GM23338 (cell line): ENCODE data around the gene MIER1. TPM values are rescaled to one million over a fixed set of nuclear protein-coding genes. Genes with fewer than 3 reads are reported as not detected.
A peak's percentile ranks its signal among the peaks of the same experiment; 100 is the strongest.

ENCODE experiments used
- ATAC-seq: fragments of 200-7000 bp; cut with Tn5 transposase; 3 replicates; pipeline ENCODE4 v1.9.1; 2020
- DNase-seq: peaks from one replicate; pipeline ENCODE4 v3.0.0-alpha.2; 2015; ENCODE audit warnings: low spot score
- H2AFZ ChIP-seq: fragments of 200-600 bp; sonication (generic); 2 replicates; pipeline ENCODE4 v1.8.0; 2016; ENCODE audit warnings: antibody characterized with exemption, mild to moderate bottlenecking, moderate library complexity
- H3F3A ChIP-seq: fragments of 200-600 bp; sonication (generic); replicated peaks from 2 replicates; pipeline ENCODE4 v1.8.0; 2017; ENCODE audit warnings: antibody characterized with exemption, mixed run types, low read depth
- H3K27ac ChIP-seq: fragments of 200-600 bp; sonication (generic); 2 replicates; pipeline ENCODE4 v1.6.1; 2016; ENCODE audit warnings: low read depth
- H3K27me3 ChIP-seq: fragments of 200-600 bp; sonication (generic); 2 replicates; pipeline ENCODE4 v1.8.0; 2016; ENCODE audit warnings: mild to moderate bottlenecking, mixed run types, moderate library complexity; ENCODE audit not compliant: insufficient read depth
- H3K36me3 ChIP-seq: fragments of 200-600 bp; sonication (generic); 2 replicates; pipeline ENCODE4 v1.8.0; 2016; ENCODE audit warnings: mild to moderate bottlenecking; ENCODE audit not compliant: insufficient read depth
- H3K4me1 ChIP-seq: fragments of 200-600 bp; sonication (generic); 2 replicates; pipeline ENCODE4 v1.8.0; 2016; ENCODE audit warnings: mild to moderate bottlenecking, moderate library complexity; ENCODE audit not compliant: insufficient read depth
- H3K4me2 ChIP-seq: fragments of 200-600 bp; sonication (generic); 2 replicates; pipeline ENCODE4 v1.7.1; 2017; ENCODE audit warnings: mixed run types
- H3K4me3 ChIP-seq: fragments of 200-600 bp; sonication (generic); 2 replicates; pipeline ENCODE4 v1.6.1; 2016; ENCODE audit warnings: mixed run types
- H3K79me2 ChIP-seq: fragments of 200-600 bp; sonication (generic); replicated peaks from 2 replicates; pipeline ENCODE4 v1.8.0; 2017; ENCODE audit warnings: mild to moderate bottlenecking; ENCODE audit not compliant: insufficient read depth
- H3K9me2 ChIP-seq: fragments of 200-600 bp; sonication (generic); 2 replicates; pipeline ENCODE4 v1.8.0; 2017; ENCODE audit not compliant: insufficient read depth
- H4K20me1 ChIP-seq: fragments of 200-600 bp; sonication (generic); replicated peaks from 2 replicates; pipeline ENCODE4 v1.8.0; 2017; ENCODE audit warnings: mild to moderate bottlenecking; ENCODE audit not compliant: insufficient read depth
- H3K27ac Mint-ChIP-seq: 2 replicates; pipeline ENCODE4 v1.8.0; 2020; ENCODE audit warnings: inconsistent platforms, mild to moderate bottlenecking, moderate library complexity, mixed read lengths
- H3K27me3 Mint-ChIP-seq: 3 replicates; pipeline ENCODE4 v1.8.0; 2022; ENCODE audit warnings: low read depth, mild to moderate bottlenecking, moderate library complexity, mixed read lengths, inconsistent platforms; ENCODE audit not compliant: insufficient read depth, poor library complexity
- H3K36me3 Mint-ChIP-seq: 3 replicates; pipeline ENCODE4 v1.8.0; 2021; ENCODE audit warnings: low read depth, mild to moderate bottlenecking, inconsistent platforms, moderate library complexity, mixed read lengths
- H3K4me1 Mint-ChIP-seq: 3 replicates; pipeline ENCODE4 v1.8.0; 2020; ENCODE audit warnings: mild to moderate bottlenecking, inconsistent platforms, mixed read lengths
- H3K4me3 Mint-ChIP-seq: 3 replicates; pipeline ENCODE4 v1.8.0; 2021; ENCODE audit warnings: moderate library complexity, mild to moderate bottlenecking, inconsistent platforms, mixed read lengths
- H3K9me3 Mint-ChIP-seq: 3 replicates; pipeline ENCODE4 v1.8.0; 2020; ENCODE audit warnings: moderate library complexity, mild to moderate bottlenecking, inconsistent platforms, mixed read lengths
- CREB1 ChIP-seq: fragments of 250-450 bp; sonication (Bioruptor Pico); IDR thresholded peaks from 2 replicates; pipeline ENCODE4 v1.5.0; 2020; ENCODE audit warnings: low read depth, mild to moderate bottlenecking, moderate library complexity
- CTCF ChIP-seq, 2 experiments: fragments of 200-600 bp in 1 of 2; sonication (generic) in 1 of 2; conservative IDR thresholded peaks; 2 replicates each; pipeline versions ENCODE4 v1.5.1 to v1.6.1; 2016 to 2017; ENCODE audit warnings: antibody characterized with exemption in 2 of 2, low read depth in 2 of 2, mild to moderate bottlenecking in 2 of 2, moderate library complexity in 1 of 2
- EZH2 ChIP-seq: fragments of 200-600 bp; sonication (generic); IDR thresholded peaks from one replicate; pipeline ENCODE4 v1.8.0; 2017; ENCODE audit warnings: antibody characterized with exemption, mild to moderate bottlenecking, low read depth; ENCODE audit not compliant: unreplicated experiment
- EZH2phosphoT487 ChIP-seq: fragments of 200-600 bp; sonication (generic); IDR thresholded peaks from one replicate; pipeline ENCODE4 v1.8.1; 2018; ENCODE audit warnings: antibody characterized with exemption; ENCODE audit not compliant: unreplicated experiment
- JUNB ChIP-seq: IDR thresholded peaks from one replicate; pipeline ENCODE4 v1.6.1; 2016; ENCODE audit warnings: antibody characterized with exemption; ENCODE audit not compliant: unreplicated experiment
- NANOG ChIP-seq: IDR thresholded peaks from 2 replicates; pipeline ENCODE4 v1.6.1; 2016; ENCODE audit warnings: antibody characterized with exemption, borderline replicate concordance
- POLR2AphosphoS5 ChIP-seq: IDR thresholded peaks from 2 replicates; pipeline ENCODE4 v1.6.1; 2016; ENCODE audit warnings: antibody characterized with exemption, low read depth
- REST ChIP-seq: IDR thresholded peaks from one replicate; pipeline ENCODE4 v1.6.1; 2018; ENCODE audit warnings: antibody characterized with exemption; ENCODE audit not compliant: unreplicated experiment
- STAT1 ChIP-seq: IDR thresholded peaks from one replicate; pipeline ENCODE4 v1.6.1; 2016; ENCODE audit warnings: antibody characterized with exemption; ENCODE audit not compliant: unreplicated experiment
- ZNF114 ChIP-seq: fragments of 250-450 bp; sonication (Bioruptor Pico); IDR thresholded peaks from 2 replicates; pipeline ENCODE4 v1.5.0; 2020; ENCODE audit warnings: mild to moderate bottlenecking, moderate library complexity
- ZNF331 ChIP-seq: fragments of 250-450 bp; sonication (Bioruptor Pico); IDR thresholded peaks from 2 replicates; pipeline ENCODE4 v1.5.0; 2020; ENCODE audit warnings: low read depth, mild to moderate bottlenecking, moderate library complexity
- polyA plus RNA-seq: library from polyadenylated mRNA; unstranded; fragments of >200 nt; fragmentation: Nextera tagmentation; extraction: Ambion mirVana; gene quantifications from 2 replicates; pipeline ENCODE4 v1.2.1, GENCODE V29; 2016
- total RNA-seq: library from RNA; depleted of rRNA; stranded (reverse); fragments of >200 nt; shearing (Covaris generic); gene quantifications from 2 replicates; pipeline ENCODE4 v1.2.3, GENCODE V29; 2014
- TF ChIP-seq, protein P1 (sequence below): fragments of 250-450 bp; sonication (Bioruptor Pico); IDR thresholded peaks from 2 replicates; pipeline ENCODE4 v1.5.0; 2020; ENCODE audit warnings: mild to moderate bottlenecking, moderate library complexity

The MIER1 gene
- total and polyA plus RNA-seq, 2 experiments from 2014 or later = 38.2 to 72.8 TPM

DNA sequence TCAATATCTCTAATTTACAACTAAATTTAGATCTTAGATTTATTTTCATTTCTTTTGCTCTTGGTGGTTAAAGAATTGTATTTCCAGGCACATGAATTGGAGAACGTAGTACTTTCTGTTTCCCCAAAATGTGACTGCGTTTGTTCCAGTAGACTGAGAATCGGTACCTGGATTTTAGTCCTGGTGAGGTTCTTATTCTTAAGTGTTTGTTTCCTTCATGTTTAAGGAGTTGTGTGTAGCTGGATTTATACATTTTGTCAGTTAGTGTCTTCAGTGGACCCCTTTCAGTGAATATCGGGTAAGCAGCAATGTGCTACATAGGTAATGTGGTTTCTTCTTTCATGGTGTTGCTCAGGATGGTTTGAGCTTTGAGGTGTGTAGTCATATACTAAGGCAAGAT, 6.8 kb downstream of the MIER1 start (continued):
- TF ChIP-seq CTCF (conservative IDR thresholded peaks at IDR 0.05; ENCODE audit: low read depth in 2 of 2) = no peak
- no peak for TF ChIP-seq POLR2AphosphoS5

DNA sequence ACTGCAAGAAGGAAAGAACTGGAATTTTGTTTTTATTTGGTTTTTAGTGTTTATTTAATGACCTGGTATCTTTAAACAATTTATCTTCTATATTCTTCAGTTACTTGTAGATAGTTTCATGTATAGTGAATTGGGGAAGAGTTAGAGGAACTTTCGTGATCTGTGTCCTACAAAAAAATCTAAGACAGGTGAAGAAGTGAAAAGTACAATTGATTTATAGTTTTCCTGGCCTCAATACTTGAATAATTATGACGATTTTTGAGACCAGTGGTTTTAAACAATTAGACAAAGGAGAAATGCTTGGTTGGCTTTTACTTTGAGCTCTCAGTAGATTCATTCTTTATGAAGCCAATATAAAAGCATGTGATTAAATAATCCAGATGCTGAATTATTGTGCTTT, 7.5 kb downstream of the MIER1 start:
- Histone ChIP-seq H3K36me3 (no peaks in the 10 kb centered on the region), H3K4me2 (peak overlapping the region; percentile 90), H3K79me2 (peaks cover 80% of the 10 kb centered on the region), H3K9me2 (no peaks in the 10 kb centered on the region), H3K4me3 (peak overlapping the region; percentile 67), H3K4me1 (peaks cover 31% of the 10 kb centered on the region), H4K20me1 (no peaks in the 10 kb centered on the region), H2AFZ (no peak overlapping the region), H3K27me3 (no peaks in the 10 kb centered on the region), H3F3A (no peaks in the 10 kb centered on the region), H3K27ac (no peak overlapping the region)
- Mint-ChIP-seq H3K4me3 (peak overlapping the region; percentile 36), H3K27ac (peak overlapping the region; percentile 19; the same call in 1 of the 2 replicates), H3K36me3 (no peaks in the 10 kb centered on the region), H3K9me3 (no peaks in the 10 kb centered on the region), H3K4me1 (peaks cover 31% of the 10 kb centered on the region), H3K27me3 (no peaks in the 10 kb centered on the region)
- no peak for ATAC-seq
- DNase-seq = no peak
- no peak for TF ChIP-seq ZNF331 (CRISPR knock-in tag)
- TF ChIP-seq CTCF (conservative IDR thresholded peaks at IDR 0.05; ENCODE audit: low read depth in 2 of 2) = no peak
- TF ChIP-seq STAT1 = no peak
- no peak for TF ChIP-seq EZH2phosphoT487
- no peak for TF ChIP-seq REST
- no peak for TF ChIP-seq JUNB
- no peak for TF ChIP-seq NANOG
- no peak for TF ChIP-seq EZH2
- no peak for TF ChIP-seq CREB1 (CRISPR knock-in tag)
- TF ChIP-seq, protein P1, sequence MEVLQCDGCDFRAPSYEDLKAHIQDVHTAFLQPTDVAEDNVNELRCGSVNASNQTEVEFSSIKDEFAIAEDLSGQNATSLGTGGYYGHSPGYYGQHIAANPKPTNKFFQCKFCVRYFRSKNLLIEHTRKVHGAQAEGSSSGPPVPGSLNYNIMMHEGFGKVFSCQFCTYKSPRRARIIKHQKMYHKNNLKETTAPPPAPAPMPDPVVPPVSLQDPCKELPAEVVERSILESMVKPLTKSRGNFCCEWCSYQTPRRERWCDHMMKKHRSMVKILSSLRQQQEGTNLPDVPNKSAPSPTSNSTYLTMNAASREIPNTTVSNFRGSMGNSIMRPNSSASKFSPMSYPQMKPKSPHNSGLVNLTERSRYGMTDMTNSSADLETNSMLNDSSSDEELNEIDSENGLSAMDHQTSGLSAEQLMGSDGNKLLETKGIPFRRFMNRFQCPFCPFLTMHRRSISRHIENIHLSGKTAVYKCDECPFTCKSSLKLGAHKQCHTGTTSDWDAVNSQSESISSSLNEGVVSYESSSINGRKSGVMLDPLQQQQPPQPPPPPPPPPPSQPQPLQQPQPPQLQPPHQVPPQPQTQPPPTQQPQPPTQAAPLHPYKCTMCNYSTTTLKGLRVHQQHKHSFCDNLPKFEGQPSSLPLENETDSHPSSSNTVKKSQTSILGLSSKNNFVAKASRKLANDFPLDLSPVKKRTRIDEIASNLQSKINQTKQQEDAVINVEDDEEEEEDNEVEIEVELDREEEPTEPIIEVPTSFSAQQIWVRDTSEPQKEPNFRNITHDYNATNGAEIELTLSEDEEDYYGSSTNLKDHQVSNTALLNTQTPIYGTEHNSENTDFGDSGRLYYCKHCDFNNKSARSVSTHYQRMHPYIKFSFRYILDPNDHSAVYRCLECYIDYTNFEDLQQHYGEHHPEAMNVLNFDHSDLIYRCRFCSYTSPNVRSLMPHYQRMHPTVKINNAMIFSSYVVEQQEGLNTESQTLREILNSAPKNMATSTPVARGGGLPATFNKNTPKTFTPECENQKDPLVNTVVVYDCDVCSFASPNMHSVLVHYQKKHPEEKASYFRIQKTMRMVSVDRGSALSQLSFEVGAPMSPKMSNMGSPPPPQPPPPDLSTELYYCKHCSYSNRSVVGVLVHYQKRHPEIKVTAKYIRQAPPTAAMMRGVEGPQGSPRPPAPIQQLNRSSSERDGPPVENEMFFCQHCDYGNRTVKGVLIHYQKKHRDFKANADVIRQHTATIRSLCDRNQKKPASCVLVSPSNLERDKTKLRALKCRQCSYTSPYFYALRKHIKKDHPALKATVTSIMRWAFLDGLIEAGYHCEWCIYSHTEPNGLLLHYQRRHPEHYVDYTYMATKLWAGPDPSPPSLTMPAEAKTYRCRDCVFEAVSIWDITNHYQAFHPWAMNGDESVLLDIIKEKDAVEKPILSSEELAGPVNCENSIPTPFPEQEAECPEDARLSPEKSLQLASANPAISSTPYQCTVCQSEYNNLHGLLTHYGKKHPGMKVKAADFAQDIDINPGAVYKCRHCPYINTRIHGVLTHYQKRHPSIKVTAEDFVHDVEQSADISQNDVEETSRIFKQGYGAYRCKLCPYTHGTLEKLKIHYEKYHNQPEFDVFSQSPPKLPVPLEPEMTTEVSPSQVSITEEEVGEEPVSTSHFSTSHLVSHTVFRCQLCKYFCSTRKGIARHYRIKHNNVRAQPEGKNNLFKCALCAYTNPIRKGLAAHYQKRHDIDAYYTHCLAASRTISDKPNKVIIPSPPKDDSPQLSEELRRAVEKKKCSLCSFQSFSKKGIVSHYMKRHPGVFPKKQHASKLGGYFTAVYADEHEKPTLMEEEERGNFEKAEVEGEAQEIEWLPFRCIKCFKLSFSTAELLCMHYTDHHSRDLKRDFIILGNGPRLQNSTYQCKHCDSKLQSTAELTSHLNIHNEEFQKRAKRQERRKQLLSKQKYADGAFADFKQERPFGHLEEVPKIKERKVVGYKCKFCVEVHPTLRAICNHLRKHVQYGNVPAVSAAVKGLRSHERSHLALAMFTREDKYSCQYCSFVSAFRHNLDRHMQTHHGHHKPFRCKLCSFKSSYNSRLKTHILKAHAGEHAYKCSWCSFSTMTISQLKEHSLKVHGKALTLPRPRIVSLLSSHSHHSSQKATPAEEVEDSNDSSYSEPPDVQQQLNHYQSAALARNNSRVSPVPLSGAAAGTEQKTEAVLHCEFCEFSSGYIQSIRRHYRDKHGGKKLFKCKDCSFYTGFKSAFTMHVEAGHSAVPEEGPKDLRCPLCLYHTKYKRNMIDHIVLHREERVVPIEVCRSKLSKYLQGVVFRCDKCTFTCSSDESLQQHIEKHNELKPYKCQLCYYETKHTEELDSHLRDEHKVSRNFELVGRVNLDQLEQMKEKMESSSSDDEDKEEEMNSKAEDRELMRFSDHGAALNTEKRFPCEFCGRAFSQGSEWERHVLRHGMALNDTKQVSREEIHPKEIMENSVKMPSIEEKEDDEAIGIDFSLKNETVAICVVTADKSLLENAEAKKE (CRISPR knock-in tag) = no peak
- TF ChIP-seq ZNF114 (CRISPR knock-in tag) = no peak
